NCI-H69 (cell line): ENCODE data around the gene S100P.

ENCODE experiments used
- DNase-seq: peaks from one replicate; lab custom pipeline; 2025; lab: John Stamatoyannopoulos, UW

S100P gene

DNA sequence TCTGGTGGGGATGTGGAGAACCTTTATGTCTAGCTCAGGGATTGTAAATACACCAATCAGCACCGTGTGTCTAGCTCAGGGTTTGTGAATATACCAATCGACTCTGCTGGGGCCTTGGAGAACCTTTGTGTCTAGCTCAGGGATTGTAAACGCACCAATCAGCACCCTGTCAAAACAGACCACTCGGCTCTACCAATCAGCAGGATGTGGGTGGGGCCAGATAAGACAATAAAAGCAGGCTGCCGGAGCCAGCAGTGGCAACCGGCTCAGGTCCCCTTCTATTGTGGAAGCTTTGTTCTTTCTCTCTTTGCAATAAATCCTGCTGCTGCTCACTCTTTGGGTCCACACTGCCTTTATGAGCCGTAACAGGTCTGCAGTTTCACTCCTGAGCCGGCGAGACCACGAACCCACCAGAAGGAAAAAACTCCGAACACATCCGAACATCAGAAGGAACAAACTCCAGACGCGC, 20.5 kb upstream of the S100P start:
- DNase-seq = peak; percentile 38

GRCh38 chr4:6673660-6674499, 19.8 kb upstream of the S100P start:
- DNase-seq = peak; percentile 94

DNA sequence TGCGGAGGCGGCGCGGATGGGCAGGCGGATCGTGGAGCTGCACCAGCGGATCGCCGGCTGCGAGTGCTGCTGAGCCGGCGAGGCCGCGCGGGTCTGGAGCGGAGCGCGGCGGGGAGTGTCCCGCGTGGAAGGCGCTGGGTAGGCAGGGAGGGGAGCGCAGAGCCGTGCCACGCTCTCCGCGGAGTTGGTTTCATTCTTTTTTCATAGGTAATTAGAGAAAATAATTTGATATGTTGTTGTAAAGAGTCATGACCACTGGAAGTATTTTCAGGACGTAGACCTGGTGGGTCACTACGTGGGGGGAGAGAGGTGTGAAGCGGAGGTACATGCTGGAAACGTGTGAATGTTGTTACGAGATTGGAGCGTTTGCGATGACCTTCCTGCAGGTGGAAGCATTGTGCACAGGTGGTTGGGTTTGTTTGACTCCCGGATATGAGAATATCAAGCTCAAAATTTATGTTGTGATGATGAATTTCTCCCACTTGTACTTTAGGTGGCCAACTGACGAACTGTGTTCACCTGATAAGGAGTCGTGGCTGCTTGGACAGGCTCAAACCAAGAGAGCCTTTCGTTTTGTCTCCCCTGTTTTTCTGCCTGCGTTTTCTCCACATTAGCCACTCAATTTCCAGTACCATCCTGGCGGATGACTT, 19.1 kb upstream of the S100P start:
- peak; percentile 65 for DNase-seq

GRCh38 chr4:6676722-6677558, 16.7 kb upstream of the S100P start:
- no peak for DNase-seq

DNA sequence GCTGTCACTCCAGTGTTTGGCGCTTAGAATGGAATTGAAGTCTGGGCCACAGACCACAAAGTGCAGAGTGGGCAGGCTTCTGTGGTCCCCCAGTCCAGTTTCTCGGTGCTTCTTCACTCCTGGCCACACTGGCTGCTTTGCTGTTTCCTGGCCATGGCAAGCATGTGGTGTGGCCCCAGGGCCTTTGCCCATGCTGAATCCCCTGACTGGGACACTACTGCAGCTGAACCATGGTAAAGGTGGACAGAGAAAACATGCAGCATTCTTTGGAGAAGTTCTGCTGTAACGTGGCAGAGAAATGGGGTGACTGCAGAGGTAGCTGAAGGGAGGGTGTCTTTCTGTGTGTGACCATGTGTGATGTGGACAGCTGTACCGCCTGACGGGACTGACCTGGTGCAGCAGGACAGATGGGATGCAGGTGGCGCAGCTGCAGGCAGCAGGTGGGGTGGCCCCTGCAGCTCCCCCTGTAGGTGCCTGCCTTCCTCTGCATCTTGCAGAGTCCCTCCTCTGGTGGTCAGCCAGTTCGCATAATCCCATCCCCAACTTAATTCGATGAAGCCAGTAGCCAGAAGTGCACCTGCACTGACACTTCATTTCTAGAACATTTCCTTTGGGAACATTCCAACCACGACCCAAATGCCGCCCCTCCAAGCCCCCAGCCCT, 13.2 kb upstream of the S100P start:
- DNase-seq = no peak

DNA sequence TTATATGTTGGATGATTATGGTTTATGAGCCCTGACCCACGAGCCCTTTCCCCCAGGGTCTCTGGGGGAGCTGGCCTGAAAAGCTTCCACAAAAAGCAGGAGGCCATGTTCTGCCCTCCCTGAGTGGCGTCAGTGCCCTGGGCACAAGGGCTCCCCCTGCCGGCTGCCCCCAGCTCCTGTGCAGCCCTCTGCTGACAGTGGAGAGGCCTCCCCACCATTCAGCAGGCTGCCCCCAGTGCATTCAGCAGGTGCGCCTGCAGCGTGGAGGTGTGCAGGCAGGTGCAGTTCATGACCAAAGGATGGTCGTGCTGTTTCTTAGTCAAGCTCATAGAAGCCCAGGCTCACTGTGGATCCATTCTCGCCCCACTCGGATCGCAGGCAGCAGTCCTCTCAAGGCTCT, 12.5 kb upstream of the S100P start:
- DNase-seq = no peak

GRCh38 chr4:6682862-6683590, 10.7 kb upstream of the S100P start:
- DNase-seq = no peak

DNA sequence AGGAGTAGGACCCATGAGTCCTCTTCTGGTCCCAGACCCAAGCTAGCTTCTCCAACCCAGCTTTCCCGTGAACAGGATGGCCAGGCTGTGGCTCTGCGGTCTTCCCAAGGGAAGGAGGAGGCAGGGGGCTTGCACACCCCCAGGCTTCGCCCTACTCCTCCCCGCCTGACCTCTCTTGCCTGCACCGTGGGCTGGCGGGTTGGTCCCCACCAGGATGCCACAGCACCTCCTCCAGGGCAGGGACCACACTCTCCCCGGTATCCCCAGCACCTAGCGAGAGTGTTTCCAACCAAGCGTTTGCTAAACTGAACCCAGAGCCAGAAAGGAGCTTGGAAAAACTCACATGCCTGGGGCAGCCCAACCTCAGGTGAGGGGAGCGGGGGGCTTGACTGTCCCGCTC, 9.0 kb upstream of the S100P start:
- no peak for DNase-seq

DNA sequence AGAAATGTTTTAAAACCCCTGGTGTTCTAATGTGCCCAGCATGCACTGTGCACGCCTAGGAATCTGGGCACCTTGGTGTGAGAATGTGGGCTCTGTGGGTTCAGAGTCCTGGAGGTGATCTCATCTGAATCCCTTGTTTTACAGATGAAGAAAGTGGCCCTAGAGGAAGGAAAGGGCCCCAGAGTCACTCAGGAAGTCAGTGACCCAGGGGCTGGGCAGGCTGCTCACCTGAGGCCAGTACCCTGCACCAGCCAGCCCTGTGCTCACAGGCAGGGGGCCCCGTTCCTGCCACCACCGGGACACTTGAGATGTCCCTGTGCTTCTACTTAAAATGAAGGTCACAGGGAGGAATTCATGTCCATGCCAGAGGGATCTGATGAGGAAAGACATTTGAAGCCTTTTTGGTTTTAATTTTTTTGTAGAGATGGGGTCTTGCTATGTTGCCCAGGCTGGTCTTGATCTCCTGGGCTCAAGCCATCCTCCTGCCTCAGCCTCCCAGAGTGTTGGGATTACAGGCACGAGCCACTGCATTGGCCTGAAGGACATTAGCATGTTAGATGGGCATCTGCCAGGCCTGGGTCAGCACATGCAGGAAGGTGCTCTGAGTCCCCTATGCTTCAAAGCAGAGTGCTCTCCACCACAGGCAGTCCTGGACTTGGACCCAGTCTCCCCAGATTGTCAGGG, 7.4 kb upstream of the S100P start:
- no peak for DNase-seq

DNA sequence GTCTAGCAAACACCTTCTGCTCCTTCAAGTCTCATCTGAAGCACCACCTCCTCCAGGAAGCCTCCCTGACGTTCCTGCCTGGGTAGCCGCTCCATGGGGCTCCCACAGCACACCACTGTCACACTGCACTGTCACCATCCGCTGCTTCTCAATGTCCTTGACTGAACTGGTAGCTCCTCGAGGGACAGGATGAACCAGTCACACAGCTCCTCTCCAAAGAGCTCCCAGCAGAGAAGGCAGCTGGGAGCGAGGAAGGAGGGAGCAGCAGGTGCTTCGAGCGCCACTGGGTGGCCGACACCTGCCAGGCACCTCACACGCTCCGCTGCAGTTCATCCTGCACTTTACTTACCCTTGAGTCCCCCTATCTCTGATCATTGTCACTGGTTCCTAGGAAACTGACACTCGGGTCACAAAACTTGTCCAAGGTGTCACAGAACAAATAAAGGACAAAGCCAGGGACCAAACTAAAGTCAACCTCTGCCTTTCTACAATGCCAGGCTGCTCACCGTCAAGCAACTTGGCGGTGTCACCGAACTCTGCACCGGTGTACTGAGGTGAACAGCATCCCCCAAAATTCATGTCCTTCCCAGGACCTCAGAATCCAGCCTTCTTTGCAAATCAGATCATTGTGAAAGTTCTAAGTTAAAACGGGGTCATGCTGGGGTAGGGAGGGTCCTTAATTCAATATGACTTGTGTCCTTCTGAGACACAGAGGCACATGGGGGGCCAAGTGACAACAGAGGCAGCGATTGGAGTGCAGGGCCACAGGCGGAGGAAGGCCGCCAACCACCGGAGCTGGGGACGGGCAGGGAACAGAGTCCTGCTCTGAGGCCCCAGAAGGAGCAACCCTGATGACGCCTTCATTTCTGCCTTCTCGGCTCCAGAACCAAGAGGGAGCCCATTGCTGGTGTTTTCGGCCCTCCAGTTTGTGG, 5.5 kb upstream of the S100P start:
- DNase-seq = peak; percentile 12

DNA sequence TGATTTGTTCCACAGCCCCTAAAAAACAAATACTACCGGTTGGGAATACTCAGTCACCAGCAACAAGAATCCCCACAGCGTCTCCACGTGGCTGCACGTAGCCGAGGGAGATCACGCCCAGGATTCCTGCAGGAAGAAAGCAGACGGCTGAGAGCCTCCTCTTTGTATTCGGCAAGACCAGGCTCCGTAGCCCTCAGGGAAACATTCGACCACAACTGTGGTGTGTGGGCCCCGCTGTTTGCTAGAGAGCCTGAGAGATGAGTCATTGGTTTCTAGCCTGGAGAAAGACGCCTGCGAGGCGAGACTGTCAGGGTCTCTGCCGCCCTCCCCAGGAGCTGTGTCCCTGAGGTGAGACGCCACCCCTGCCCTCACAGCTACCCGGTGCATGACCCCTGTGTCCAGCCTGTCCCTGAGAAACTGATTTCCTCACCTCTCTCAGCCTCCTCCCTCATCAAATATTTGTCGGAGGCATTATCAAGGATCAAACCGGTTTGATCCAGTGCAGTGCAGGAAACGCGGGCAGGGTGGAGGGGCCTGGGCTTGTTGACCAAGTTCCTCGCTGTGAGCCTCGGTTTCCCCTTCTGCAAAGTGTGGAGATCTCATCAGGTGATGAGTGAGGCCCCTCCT, 4.7 kb upstream of the S100P start:
- no peak for DNase-seq

DNA sequence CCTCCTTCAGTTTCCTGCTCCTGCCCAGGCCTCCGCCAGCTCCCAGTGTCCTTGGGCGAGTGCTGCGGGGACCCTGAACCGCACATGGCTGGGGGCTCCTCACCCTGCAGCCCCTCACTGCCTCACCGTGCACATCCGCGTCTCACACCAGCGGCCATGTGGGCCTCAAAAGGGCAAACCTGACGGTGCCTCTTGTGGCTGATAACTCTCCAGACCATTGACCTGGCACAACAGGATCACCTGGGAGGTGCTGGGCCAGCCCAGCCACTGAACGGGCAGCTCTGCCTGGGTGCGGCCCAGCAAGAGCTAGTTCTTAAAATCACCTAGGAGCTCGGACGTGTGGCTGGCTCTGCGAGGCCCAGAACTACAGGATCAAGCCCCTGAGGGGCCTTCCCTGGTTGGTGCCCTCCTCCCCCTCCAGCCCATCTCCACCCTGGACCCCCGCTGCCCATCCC, 4.1 kb upstream of the S100P start:
- no peak for DNase-seq

- no peak for DNase-seq
These were observed 1.3 kb upstream of the S100P start for GRCh38 chr4:6692379-6692778.

GRCh38 chr4:6692806-6693205, 872 bp upstream of the S100P start:
- DNase-seq = no peak

DNA sequence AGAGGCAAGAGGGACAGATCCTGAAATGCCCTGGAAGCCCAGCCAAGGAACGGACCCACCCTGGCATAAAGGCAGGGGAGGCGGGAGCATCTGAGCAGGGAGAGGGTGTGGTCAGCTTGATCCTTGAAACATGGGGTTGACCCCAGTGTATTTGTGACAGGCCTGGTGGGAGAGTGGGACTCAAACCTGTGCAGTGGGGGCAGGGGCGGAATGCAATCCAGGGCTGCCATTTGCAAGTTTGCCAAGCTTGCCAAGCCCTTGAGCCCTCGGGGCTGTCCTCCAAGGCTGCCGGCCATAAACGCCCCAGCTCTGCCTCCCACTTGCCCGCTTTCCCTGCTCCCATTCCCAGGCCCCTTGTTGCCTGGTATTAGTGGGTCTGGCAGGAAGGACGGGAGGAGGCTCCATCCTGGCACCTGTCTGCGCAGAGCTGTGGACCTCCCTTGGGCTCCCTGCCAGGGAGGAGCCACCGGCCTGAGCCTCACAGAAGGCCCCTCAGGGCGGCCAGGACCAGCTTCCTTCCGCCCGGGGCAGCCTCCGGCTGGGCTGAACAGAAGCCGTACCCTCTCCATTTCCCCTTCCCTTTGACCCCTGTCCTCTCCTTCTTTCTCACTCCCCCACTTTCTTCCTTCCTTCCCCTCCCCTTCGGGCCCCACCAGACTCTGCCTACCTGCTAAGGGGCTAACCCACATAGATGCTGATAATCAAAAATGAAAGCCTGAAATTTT, 661 bp downstream of the S100P start:
- DNase-seq = peak; percentile 16

GRCh38 chr4:6695660-6696610, 2.3 kb downstream of the S100P start:
- DNase-seq = peak; percentile 25

GRCh38 chr4:6696611-6697010, 2.9 kb downstream of the S100P start:
- DNase-seq = no peak
